ENCODE measurements around the gene ADAMTS12. TPM values are rescaled to one million over a fixed set of nuclear protein-coding genes. Genes with fewer than 3 reads are reported as not detected.

Gene ADAMTS12
- total RNA-seq, 1 experiment from 2014 or later, result 6.2 TPM

GRCh38 chr5:33725806-33726205, 166.0 kb downstream of the ADAMTS12 start:
- Histone ChIP-seq H2AK5ac (ENCODE audit: insufficient read length, low read length) (no peak overlapping the region), H3K4me2 (ENCODE audit: insufficient read depth, insufficient read length, low read length) (no peak overlapping the region), H3K27ac (ENCODE audit: insufficient read length, low read depth, low read length) (no peak overlapping the region), H3K79me2 (ENCODE audit: insufficient read depth, low read length) (no peaks in the 10 kb centered on the region), H3K18ac (ENCODE audit: insufficient read length, low read depth, low read length) (no peak overlapping the region), H3K56ac (ENCODE audit: insufficient read length, low read depth, low read length) (no peak overlapping the region), H2BK12ac (ENCODE audit: insufficient read length, low read depth, low read length) (no peak overlapping the region), H2BK5ac (ENCODE audit: insufficient read length, low read length) (no peak overlapping the region), H3K23me2 (ENCODE audit: insufficient read length, low read depth, low read length, poor library complexity, severe bottlenecking) (no peaks in the 10 kb centered on the region), H2BK120ac (ENCODE audit: low read depth, low read length, poor library complexity, severe bottlenecking) (no peak overlapping the region), H3K14ac (ENCODE audit: insufficient read depth, low read length) (no peak overlapping the region), H2BK20ac (ENCODE audit: low read depth, low read length, poor library complexity, severe bottlenecking) (no peak overlapping the region), H3K27me3 (ENCODE audit: insufficient read depth, low read length) (no peaks in the 10 kb centered on the region), H4K5ac (ENCODE audit: insufficient read length, low read depth, low read length) (no peak overlapping the region), H3K79me1 (ENCODE audit: insufficient read depth, low read depth, low read length, poor library complexity, severe bottlenecking) (no peaks in the 10 kb centered on the region), H2AFZ (ENCODE audit: low read length) (no peak overlapping the region), H3K23ac (ENCODE audit: insufficient read length, low read depth, low read length) (no peak overlapping the region), H3T11ph (ENCODE audit: low read length) (no peak overlapping the region), H3K9me3 (ENCODE audit: control insufficient read depth, low read depth, low read length) (no peaks in the 10 kb centered on the region), H2BK15ac (ENCODE audit: low read depth, low read length) (no peak overlapping the region), H4K8ac (replicated peaks; ENCODE audit: insufficient read length, low read depth, low read length) (no peak overlapping the region), H4K20me1 (ENCODE audit: control insufficient read depth, insufficient read depth, insufficient read length) (no peaks in the 10 kb centered on the region), H3K9ac (ENCODE audit: extremely low read depth, insufficient read length, low read length) (no peak overlapping the region), H4K91ac (ENCODE audit: insufficient read length, low read depth, low read length) (no peak overlapping the region), H3K4me1 (ENCODE audit: insufficient read depth, low read length) (no peaks in the 10 kb centered on the region), H3K4ac (ENCODE audit: low read depth, low read length) (no peak overlapping the region)
- WGBS (ENCODE audit: extremely low coverage, insufficient read length, low lambda C conversion rate), result no CpG with 5 or more reads among the region's 3 CpGs
- no peaks in the 10 kb centered on the region for H3K36me3 Mint-ChIP-seq (ENCODE audit: insufficient read depth in 1 of 3, low read depth in 3 of 3)
- no peak overlapping the region for H3K4me3 Mint-ChIP-seq
- no peaks in the 10 kb centered on the region for H3K9me3 Mint-ChIP-seq
- TF ChIP-seq CTCF (conservative IDR thresholded peaks at IDR 0.05), result no peak
- no peak overlapping the region for H3K27ac Mint-ChIP-seq
- no peaks in the 10 kb centered on the region for H3K4me1 Mint-ChIP-seq
- no peak for DNase-seq
- H3K27me3 Mint-ChIP-seq (ENCODE audit: low read depth), result no peaks in the 10 kb centered on the region

Measured in H9 (cell line).